Islet precursor cell (in vitro differentiated cells): ENCODE results near the gene ADA.
"Not testable (repeated sequence)": the region's sequence is repeated elsewhere in the genome, so short reads cannot be mapped to it uniquely, and the experiment has no call there.

Source experiments
- DNase-seq: peaks from one replicate; pipeline ENCODE4 v3.0.0-alpha.2; 2018

The ADA gene

DNA sequence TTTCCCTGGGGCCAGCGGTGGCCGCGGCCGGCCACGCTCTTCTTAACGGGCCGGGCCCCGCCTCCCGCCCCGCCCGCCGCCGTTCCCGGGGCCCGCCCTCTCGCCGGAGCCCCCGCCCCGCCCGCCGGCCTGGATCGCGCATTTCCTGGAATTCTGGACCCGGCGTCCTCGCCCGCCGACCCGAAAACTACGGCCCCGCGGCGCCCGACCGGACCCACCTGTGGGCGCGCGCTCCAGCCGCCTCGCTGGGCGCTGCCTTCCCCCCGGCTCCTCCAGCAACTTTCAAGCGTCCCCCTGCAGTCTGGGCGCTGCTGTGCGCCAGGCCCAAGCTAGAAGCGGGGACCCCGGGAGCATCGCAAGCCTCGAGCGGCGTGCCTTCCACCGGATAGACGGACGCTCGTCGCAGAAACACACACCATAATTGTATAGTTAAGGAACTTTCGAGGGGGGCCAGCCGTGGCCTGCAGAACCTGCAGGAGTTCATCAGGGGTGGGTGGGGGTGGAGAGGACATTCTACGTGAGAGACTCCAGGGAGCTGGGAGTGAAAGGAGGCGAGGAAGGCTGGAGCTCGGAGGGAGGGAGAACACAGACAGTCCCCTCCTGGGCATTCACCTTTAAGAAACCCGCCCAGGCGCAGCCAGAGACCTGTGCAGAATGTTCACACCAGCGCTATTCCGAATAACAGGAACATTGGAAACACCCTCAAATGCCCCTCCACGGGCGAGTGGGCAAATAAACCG, at the start of gene ADA:
Gene ADA, minus strand, starts transcription at position 16 of the 740 bp plus-strand sequence. CDS start 92 bp downstream, outside the sequence.
- DNase-seq: peak; percentile 79

DNA sequence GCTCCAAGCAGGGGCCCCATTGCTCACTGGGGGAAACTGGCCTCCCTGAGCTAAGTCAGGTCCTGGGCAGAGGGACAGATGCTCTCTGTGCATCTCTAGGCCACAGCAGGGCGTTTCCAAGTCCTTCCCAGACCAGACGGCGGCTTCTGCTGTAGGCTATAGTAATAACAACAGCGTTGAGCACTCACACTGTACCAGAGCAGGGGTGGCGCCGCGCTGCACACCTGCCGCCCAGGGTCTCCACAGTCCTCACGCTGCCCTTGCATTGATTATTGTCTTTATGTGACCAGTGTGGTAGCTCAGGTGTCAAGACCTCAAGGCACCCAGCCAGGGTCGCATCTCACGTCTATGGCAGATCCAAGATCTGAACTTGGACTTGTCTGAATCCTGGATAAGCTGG, 48.8 kb upstream of the ADA start:
- DNase-seq: no peak

DNA sequence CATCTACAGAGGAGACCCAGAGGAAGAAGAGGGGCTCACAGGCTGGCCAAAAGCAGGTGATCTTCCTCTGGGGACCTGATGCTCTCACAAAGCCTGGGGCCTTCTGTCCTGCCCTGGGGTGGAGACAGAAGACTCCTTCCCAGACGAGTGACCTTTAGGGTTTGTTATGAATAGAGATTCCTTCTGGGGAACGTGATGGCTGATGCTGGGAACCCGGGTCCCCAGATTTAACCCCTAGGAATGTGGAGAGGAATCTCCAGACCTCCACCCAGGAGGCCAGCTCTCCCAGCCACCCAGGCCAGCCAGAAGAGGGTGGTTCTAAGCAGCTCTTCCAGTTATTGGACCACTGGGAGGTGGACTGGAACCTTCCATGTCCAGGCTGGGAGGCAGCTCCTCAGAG, 46.9 kb upstream of the ADA start:
- no peak for DNase-seq

- not testable (repeated sequence) for DNase-seq
These were observed 45.5 kb upstream of the ADA start for GRCh38 chr20:44697041-44697440.

DNA sequence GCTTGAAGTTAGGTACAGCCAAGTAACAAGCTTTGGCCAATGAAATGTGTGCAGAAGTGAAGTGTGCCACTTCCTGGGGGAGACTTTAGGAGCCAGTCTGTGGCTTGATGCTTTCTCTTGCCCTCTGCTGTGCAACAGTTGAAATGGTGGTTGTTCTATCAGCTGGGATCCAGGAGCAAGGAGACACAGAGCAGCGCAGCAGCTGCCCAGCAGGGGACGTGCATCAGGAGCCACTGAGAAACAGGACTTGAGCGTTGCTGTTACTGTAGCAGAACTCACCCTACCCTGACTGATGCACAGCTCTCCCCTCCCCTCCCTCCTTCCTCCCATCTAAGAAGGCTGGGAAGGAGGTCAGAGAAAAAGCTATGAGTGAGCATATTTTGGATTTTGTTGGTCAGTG, 44.8 kb upstream of the ADA start:
- no peak for DNase-seq

GRCh38 chr20:44695674-44696300, 44.3 kb upstream of the ADA start:
- DNase-seq: no peak

DNA sequence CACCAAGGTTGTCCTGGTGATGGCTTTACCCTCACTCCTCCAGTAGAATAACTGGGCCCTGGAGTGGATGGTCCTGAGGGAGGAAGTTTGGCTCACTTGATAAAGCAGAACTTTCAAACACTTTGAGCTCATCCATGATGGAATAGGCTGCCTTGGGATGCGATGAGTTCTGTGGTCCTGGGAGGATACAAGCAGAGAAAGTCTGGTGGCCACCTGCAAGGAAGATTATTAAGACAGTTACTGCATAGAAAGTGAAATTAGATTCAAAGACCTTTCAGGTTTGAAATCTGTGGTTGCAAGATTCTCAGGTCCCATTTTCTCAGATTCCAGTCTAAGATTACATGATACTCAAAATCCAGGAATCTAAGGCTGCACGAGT, 43.8 kb upstream of the ADA start:
- DNase-seq: no peak

DNA sequence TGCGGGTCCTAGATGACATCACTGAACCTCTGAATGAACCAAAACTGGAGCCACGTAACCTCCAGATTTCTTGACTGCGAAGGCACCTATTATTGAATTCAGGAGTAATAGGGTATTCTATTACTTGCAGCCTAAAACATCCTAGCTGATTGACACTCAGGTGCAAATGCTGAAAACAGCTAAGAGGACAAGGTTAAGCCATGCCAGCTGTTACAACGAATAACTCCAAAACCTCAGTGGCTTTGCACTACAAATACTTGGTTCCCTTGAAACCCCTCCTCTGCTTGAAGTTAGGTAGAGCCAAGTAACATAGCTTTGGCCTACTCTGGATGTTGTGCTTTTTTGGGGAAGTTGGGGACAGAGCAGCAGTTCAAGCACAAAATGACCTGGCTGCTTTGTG, 42.7 kb upstream of the ADA start:
- DNase-seq: no peak

DNA sequence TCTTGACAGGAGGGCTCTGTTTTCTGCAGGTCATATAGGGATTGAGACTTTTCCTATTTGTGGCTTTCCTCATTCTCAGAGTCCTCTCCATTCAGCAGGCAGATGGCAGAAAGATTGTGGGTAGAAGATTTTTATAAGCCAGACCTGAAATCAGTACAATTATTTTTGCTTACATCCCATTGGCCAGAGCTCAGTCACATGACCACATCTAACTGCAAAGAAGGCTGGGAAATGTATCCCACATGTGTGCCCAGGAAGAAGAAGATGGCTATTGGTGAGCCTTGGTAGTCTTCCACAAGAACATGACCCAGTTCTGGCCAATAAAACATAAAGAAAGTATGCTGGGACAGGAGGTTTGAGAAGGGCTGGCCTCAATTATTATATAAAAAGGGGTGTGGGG, 42.1 kb upstream of the ADA start:
- no peak for DNase-seq

- peak; percentile 99 for DNase-seq
These were observed 41.5 kb upstream of the ADA start for GRCh38 chr20:44692932-44693480.

DNA sequence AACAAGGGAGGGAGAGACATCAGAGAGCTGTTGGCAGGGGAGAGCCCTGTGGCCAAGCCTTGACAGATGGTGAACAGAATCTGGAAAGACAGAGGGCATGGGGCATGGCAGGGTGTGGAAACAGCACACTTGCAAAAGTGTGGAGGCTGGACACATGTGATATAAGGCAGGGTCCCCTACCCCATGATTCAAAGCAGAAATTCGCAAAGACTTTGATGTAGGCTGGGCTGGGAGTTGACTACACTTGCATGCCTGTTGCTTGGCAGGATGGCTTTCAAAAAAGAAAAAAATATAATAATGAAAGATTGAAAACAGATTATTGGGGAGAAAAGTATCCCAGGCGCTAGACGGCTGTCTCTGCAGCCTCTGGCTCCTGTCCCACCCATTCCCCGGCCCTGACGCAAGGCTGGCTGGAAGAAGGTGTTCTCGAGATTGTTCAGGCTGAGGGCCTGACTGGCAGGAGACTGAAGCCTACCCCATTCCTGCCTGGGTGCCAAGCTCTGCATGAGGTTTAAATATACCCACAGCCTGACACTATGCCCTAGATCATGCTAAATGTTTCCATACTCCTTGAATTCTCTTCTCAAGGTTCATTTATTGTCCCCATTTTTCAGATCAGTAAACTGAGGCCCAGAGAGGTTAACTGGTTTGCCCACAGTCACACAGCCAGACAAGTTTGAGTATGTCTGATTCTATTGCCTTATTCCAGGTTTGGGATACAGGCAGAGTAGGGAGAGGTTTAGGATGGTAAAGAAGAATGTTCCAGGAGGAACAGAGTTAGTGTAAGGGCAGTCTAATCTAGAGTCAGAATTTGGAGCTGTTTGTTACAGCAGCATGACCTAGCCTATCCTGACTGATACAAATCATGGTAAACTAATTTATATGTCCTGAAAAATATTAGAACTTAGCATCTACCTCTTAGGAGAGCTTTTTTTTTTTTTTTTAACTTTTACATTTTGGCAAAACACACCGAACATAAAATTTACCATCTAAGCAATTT, 40.2 kb upstream of the ADA start:
- DNase-seq: no peak

GRCh38 chr20:44690781-44691423, 39.4 kb upstream of the ADA start:
- DNase-seq: no peak

- no peak for DNase-seq
These were observed 38.3 kb upstream of the ADA start for GRCh38 chr20:44689809-44690208.

- DNase-seq: no peak
These were observed 36.6 kb upstream of the ADA start for GRCh38 chr20:44688053-44688625.

- no peak for DNase-seq
These were observed 35.4 kb upstream of the ADA start for GRCh38 chr20:44686934-44687333.

DNA sequence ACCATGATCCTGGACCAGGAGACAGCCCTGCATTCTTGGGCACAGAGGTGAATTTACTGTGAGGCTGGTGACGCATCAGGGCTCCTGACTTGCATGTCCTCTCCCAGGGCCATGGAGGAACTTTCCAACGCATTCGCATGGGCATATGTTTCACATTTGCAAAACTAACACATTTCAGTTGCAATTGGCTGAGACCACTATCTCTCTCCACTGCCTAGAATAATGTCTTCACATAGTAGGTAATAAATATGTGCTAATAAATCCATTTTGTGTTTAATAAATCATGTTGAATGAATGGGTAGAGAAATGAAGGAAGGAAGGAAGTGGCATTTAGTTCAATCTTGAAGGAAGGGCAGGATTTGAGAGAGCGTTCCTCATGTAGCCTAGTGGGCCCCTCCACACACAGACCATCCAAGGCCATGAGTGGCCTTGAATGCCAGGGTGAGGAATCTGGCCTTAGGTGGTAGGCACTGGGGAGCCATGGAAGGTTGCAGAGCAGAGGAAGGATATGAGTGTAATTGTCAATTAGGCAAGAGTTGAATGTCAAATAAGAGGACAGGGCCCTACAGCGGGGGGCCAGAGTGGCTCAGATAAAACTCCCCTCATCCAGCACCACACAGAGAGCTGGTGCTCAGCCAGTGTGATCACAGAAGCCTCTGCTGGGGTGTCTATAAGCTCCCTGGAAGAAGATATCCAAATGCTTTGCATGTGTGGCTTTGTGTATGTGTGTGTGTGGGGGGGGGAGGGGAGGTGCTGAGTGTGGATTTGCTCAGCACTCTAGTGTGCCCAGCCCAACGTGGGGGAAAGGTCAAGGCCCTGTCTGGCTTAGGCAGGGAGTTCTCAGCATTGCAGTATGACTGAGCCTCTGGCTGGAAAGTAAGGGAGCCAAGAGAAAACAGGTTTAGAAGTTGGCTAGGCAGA, 32.8 kb upstream of the ADA start:
- no peak for DNase-seq

GRCh38 chr20:44683263-44684046, 32.0 kb upstream of the ADA start:
- DNase-seq: peak; percentile 85

DNA sequence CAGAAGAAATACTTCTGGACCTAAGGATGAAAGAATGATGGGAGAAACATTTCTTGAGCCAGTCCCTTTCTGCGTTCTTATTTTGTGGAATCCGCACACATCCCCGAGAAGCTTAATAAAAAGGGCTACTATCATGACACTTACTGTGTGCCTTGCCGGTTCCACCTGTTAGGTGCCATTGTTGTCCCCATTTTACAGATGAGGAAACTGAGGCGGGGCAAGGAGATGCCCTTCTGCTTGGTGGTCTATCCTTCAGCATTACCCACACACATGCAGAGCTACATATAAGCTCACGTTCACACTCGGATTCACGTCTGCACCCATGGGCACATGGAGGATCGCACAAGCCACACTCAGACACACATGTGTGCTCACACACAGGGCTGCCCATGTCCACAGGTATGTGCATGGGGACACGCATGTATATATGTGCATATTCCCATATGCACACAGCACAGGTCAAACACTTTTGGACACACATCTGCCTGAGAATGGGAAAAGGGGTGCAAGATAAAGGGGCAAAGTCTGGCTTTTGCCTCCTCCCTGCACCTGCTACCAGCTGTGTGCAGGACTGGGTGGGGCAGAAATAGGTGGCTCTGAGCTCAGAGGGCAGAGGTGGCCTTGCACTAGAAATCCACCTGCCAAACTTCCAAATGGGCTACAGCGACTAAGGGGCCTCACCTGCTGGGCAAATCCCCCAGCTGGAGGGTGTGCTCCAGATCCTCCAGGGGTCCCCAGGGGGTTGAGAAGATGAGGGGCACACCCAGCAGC, 30.5 kb upstream of the ADA start:
- no peak for DNase-seq

- DNase-seq: peak; percentile 84
These were observed 27.6 kb upstream of the ADA start for GRCh38 chr20:44678990-44679611.
